ENCODE data around the gene BDKRB2. TPM values are rescaled to one million over a fixed set of nuclear protein-coding genes. Genes with fewer than 3 reads are reported as not detected.

The BDKRB2 gene
- total RNA-seq, 1 donor: 105 TPM

- no peak for TF ChIP-seq CTCF (IDR thresholded peaks at IDR 0.05; ENCODE audit: insufficient read depth, low read depth, low read length)
- DNase-seq (ENCODE audit: low read depth): peak; percentile 94
- H3K4me3 ChIP-seq (ENCODE audit: low read depth, low read length): no peak overlapping the region
Measured at GRCh38 chr14:96274543-96274942, 69.9 kb downstream of the BDKRB2 start.

GRCh38 chr14:96275177-96276112 is 70.8 kb downstream of the BDKRB2 start:
- H3K4me3 ChIP-seq (ENCODE audit: low read depth, low read length): no peak overlapping the region
- TF ChIP-seq CTCF (IDR thresholded peaks at IDR 0.05; ENCODE audit: insufficient read depth, low read depth, low read length): peak; percentile 96
- peak; percentile 84 for DNase-seq (ENCODE audit: low read depth)

- no peak for DNase-seq (ENCODE audit: low read depth)
- TF ChIP-seq CTCF (IDR thresholded peaks at IDR 0.05; ENCODE audit: insufficient read depth, low read depth, low read length): no peak
- no peak overlapping the region for H3K4me3 ChIP-seq (ENCODE audit: low read depth, low read length)
Measured at GRCh38 chr14:96277890-96278289, 73.3 kb downstream of the BDKRB2 start.

GRCh38 chr14:96279564-96279963 is 74.9 kb downstream of the BDKRB2 start:
- H3K4me3 ChIP-seq (ENCODE audit: low read depth, low read length): no peak overlapping the region
- DNase-seq (ENCODE audit: low read depth): no peak
- TF ChIP-seq CTCF (IDR thresholded peaks at IDR 0.05; ENCODE audit: insufficient read depth, low read depth, low read length): no peak

- DNase-seq (ENCODE audit: low read depth): peak; percentile 63
- no peak for TF ChIP-seq CTCF (IDR thresholded peaks at IDR 0.05; ENCODE audit: insufficient read depth, low read depth, low read length)
- no peak overlapping the region for H3K4me3 ChIP-seq (ENCODE audit: low read depth, low read length)
Measured at GRCh38 chr14:96280104-96280503, 75.5 kb downstream of the BDKRB2 start.

- TF ChIP-seq CTCF (IDR thresholded peaks at IDR 0.05; ENCODE audit: insufficient read depth, low read depth, low read length): no peak
- H3K4me3 ChIP-seq (ENCODE audit: low read depth, low read length): no peak overlapping the region
- DNase-seq (ENCODE audit: low read depth): peak; percentile 79
Measured at GRCh38 chr14:96281486-96281885, 76.8 kb downstream of the BDKRB2 start.
